Measurements from ENCODE around the gene IFNGR1.

IFNGR1 gene

GRCh38 chr6:137213813-137214212 is 5.4 kb downstream of the IFNGR1 start:
- TF ChIP-seq EZH2 (optimal IDR thresholded peaks at IDR 0.05; ENCODE audit: low read depth, low read length) (no peak), CTCF (IDR thresholded peaks at IDR 0.05; ENCODE audit: low read length) (no peak), EZH2phosphoT487 (IDR thresholded peaks at IDR 0.05; ENCODE audit: low read length) (no peak)
- no peak for DNase-seq
- Histone ChIP-seq H4K20me1 (ENCODE audit: insufficient read depth, low read length) (no peaks in the 10 kb centered on the region), H3K36me3 (replicated peaks; ENCODE audit: insufficient read depth, low read length) (no peaks in the 10 kb centered on the region), H3K27me3 (replicated peaks; ENCODE audit: insufficient read depth, low read length) (no peaks in the 10 kb centered on the region), H3K27ac (ENCODE audit: low read length) (no peak overlapping the region), H3K79me2 (ENCODE audit: low read length) (peaks cover 46% of the 10 kb centered on the region), H3K9me3 (replicated peaks; ENCODE audit: insufficient read depth, low read length) (no peaks in the 10 kb centered on the region), H3K4me1 (ENCODE audit: low read length) (peaks cover 4% of the 10 kb centered on the region; the same call in 1 of the 2 replicates), H3K9ac (ENCODE audit: low read length) (no peak overlapping the region), H3K4me3 (ENCODE audit: low read length) (no peak overlapping the region), H3K9me2 (replicated peaks; ENCODE audit: insufficient read depth, low read length) (no peaks in the 10 kb centered on the region), H3K4me2 (ENCODE audit: low read depth, low read length) (no peak overlapping the region), H2AFZ (ENCODE audit: low read length) (no peak overlapping the region), H3F3A (ENCODE audit: insufficient read depth, low read length) (no peaks in the 10 kb centered on the region)

- H3K27ac ChIP-seq (ENCODE audit: low read length), result no peak overlapping the region
- no peak for DNase-seq
- H3K9ac ChIP-seq (ENCODE audit: low read length), result no peak overlapping the region
- H3K9me3 ChIP-seq (replicated peaks; ENCODE audit: insufficient read depth, low read length), result no peaks in the 10 kb centered on the region
- H3K4me1 ChIP-seq (ENCODE audit: low read length), result peaks cover 4% of the 10 kb centered on the region; the same call in 1 of the 2 replicates
- H3K27me3 ChIP-seq (replicated peaks; ENCODE audit: insufficient read depth, low read length), result no peaks in the 10 kb centered on the region
- H3K4me3 ChIP-seq (ENCODE audit: low read length), result no peak overlapping the region
- H3K9me2 ChIP-seq (replicated peaks; ENCODE audit: insufficient read depth, low read length), result no peaks in the 10 kb centered on the region
- H3K36me3 ChIP-seq (replicated peaks; ENCODE audit: insufficient read depth, low read length), result no peaks in the 10 kb centered on the region
- no peak overlapping the region for H2AFZ ChIP-seq (ENCODE audit: low read length)
- H3K4me2 ChIP-seq (ENCODE audit: low read depth, low read length), result no peak overlapping the region
- peaks cover 41% of the 10 kb centered on the region for H3K79me2 ChIP-seq (ENCODE audit: low read length)
- no peaks in the 10 kb centered on the region for H4K20me1 ChIP-seq (ENCODE audit: insufficient read depth, low read length)
- no peak for TF ChIP-seq EZH2phosphoT487 (IDR thresholded peaks at IDR 0.05; ENCODE audit: low read length)
- no peak for TF ChIP-seq CTCF (IDR thresholded peaks at IDR 0.05; ENCODE audit: low read length)
- TF ChIP-seq EZH2 (optimal IDR thresholded peaks at IDR 0.05; ENCODE audit: low read depth, low read length), result no peak
- H3F3A ChIP-seq (ENCODE audit: insufficient read depth, low read length), result no peaks in the 10 kb centered on the region
These were observed 5.8 kb downstream of the IFNGR1 start for GRCh38 chr6:137213331-137213740.

GRCh38 chr6:137211910-137212309 is 7.3 kb downstream of the IFNGR1 start:
- Histone ChIP-seq H3K9me2 (replicated peaks; ENCODE audit: insufficient read depth, low read length) (no peaks in the 10 kb centered on the region), H3K9me3 (replicated peaks; ENCODE audit: insufficient read depth, low read length) (no peaks in the 10 kb centered on the region), H3K27ac (ENCODE audit: low read length) (no peak overlapping the region), H3F3A (ENCODE audit: insufficient read depth, low read length) (no peaks in the 10 kb centered on the region), H3K79me2 (ENCODE audit: low read length) (peaks cover 28% of the 10 kb centered on the region), H3K4me1 (ENCODE audit: low read length) (no peaks in the 10 kb centered on the region), H3K4me3 (ENCODE audit: low read length) (no peak overlapping the region), H3K27me3 (replicated peaks; ENCODE audit: insufficient read depth, low read length) (no peaks in the 10 kb centered on the region), H3K9ac (ENCODE audit: low read length) (no peak overlapping the region), H4K20me1 (ENCODE audit: insufficient read depth, low read length) (no peaks in the 10 kb centered on the region), H3K36me3 (replicated peaks; ENCODE audit: insufficient read depth, low read length) (no peaks in the 10 kb centered on the region), H3K4me2 (ENCODE audit: low read depth, low read length) (no peak overlapping the region), H2AFZ (ENCODE audit: low read length) (no peak overlapping the region)
- DNase-seq, result no peak
- TF ChIP-seq EZH2phosphoT487 (IDR thresholded peaks at IDR 0.05; ENCODE audit: low read length), result no peak
- no peak for TF ChIP-seq CTCF (IDR thresholded peaks at IDR 0.05; ENCODE audit: low read length)
- no peak for TF ChIP-seq EZH2 (optimal IDR thresholded peaks at IDR 0.05; ENCODE audit: low read depth, low read length)
